GM21529 (cell line): Measurements from ENCODE around the gene HAUS2.

ENCODE experiments used
- ATAC-seq: cut with Tn5 transposase; IDR thresholded peaks from one replicate; pipeline ENCODE4 v1.9.1; 2021; ENCODE audit not compliant: unreplicated experiment

HAUS2 gene

GRCh38 chr15:42605796-42606195, 57.2 kb downstream of the HAUS2 start:
- ATAC-seq: no peak

- ATAC-seq: no peak
Measured at GRCh38 chr15:42608110-42608531, 59.5 kb downstream of the HAUS2 start.

- no peak for ATAC-seq
Measured at GRCh38 chr15:42608752-42609488, 60.3 kb downstream of the HAUS2 start.

- no peak for ATAC-seq
Measured at GRCh38 chr15:42611532-42611931, 62.9 kb downstream of the HAUS2 start.

- ATAC-seq: no peak
Measured at GRCh38 chr15:42612367-42612912, 63.8 kb downstream of the HAUS2 start.

- ATAC-seq: no peak
Measured at GRCh38 chr15:42616107-42616506, 67.5 kb downstream of the HAUS2 start.
